A673 (cell line): ENCODE measurements around the gene POMP. TPM values are rescaled to one million over a fixed set of nuclear protein-coding genes. Genes with fewer than 3 reads are reported as not detected.

Source experiments
- BruUV-seq: library from RNA; stranded (reverse); fragments of 400-500 nt; replicated peaks from 2 replicates; lab custom pipeline; 2021; lab: Mats Ljungman, UMichigan
- CTCF ChIA-PET: fragments of 300-600 bp; sonication (Branson Sonifier 250); formaldehyde crosslinking; loops from one replicate; lab custom pipeline; 2022; ENCODE audit warnings: antibody characterized with exemption; lab: Charles Lee
- POLR2A ChIA-PET: fragments of 300-600 bp; sonication (Branson Sonifier 250); formaldehyde crosslinking; loops from one replicate; lab custom pipeline; 2022; ENCODE audit warnings: antibody characterized with exemption; ENCODE audit not compliant: low non-redundant PET; lab: Charles Lee
- DNase-seq: peaks from one replicate; pipeline ENCODE4 v3.0.0-alpha.2; 2015; ENCODE audit warnings: low spot score
- H3K27ac ChIP-seq: fragments of 200-600 bp; sonication (generic); 2 replicates; pipeline ENCODE4 v1.5.1; 2016; ENCODE audit warnings: mixed run types, low read depth, mild to moderate bottlenecking, mixed read lengths, antibody characterized with exemption, low read length; ENCODE audit not compliant: poor library complexity, severe bottlenecking
- H3K27me3 ChIP-seq: fragments of 200-600 bp; sonication (generic); replicated peaks from 2 replicates; pipeline ENCODE4 v1.6.1; 2017; ENCODE audit warnings: mixed run types, low read depth, mild to moderate bottlenecking, mixed read lengths, antibody characterized with exemption, low read length; ENCODE audit not compliant: insufficient read depth, poor library complexity
- H3K36me3 ChIP-seq: fragments of 200-600 bp; sonication (generic); 2 replicates; pipeline ENCODE4 v1.6.1; 2016; ENCODE audit warnings: mixed run types, mild to moderate bottlenecking, mixed read lengths, antibody characterized with exemption, low read length; ENCODE audit not compliant: insufficient read depth, poor library complexity, severe bottlenecking
- H3K4me1 ChIP-seq: fragments of 200-600 bp; sonication (generic); 2 replicates; pipeline ENCODE4 v1.6.1; 2017; ENCODE audit warnings: mixed run types, mild to moderate bottlenecking, mixed read lengths, antibody characterized with exemption, low read length; ENCODE audit not compliant: insufficient read depth, poor library complexity, severe bottlenecking
- H3K4me3 ChIP-seq: fragments of 200-600 bp; sonication (generic); 2 replicates; pipeline ENCODE4 v1.5.1; 2016; ENCODE audit warnings: low read depth, mixed run types, mild to moderate bottlenecking, mixed read lengths, low read length; ENCODE audit not compliant: poor library complexity, severe bottlenecking
- H3K9me3 ChIP-seq: fragments of 200-600 bp; sonication (generic); 2 replicates; pipeline ENCODE4 v1.6.1; 2016; ENCODE audit warnings: mixed run types, low read depth, mild to moderate bottlenecking, mixed read lengths, antibody characterized with exemption, low read length; ENCODE audit not compliant: poor library complexity, severe bottlenecking
- CTCF ChIP-seq: fragments of 300-800, 200-600 bp; sonication (generic); conservative IDR thresholded peaks from 2 replicates; pipeline ENCODE4 v1.5.1; 2017; ENCODE audit warnings: low read depth, mild to moderate bottlenecking, antibody characterized with exemption, low read length, moderate library complexity, mixed read lengths
- EZH2 ChIP-seq: fragments of 200-600 bp; sonication (generic); IDR thresholded peaks from 2 replicates; pipeline ENCODE4 v1.6.1; 2017; ENCODE audit warnings: borderline replicate concordance, low read depth, mild to moderate bottlenecking, mixed read lengths, antibody characterized with exemption, low read length; ENCODE audit not compliant: poor library complexity, severe bottlenecking
- intact Hi-C: fragments of 100-400 bp; cut with micrococcal nuclease; formaldehyde crosslinking; loops from one replicate; pipeline ENCODE4 v1.10.0; 2022; ENCODE audit not compliant: unreplicated experiment
- total RNA-seq: library from RNA; stranded (reverse); gene quantifications from 2 replicates; pipeline ENCODE4 v1.2.3, GENCODE V29; 2021

Gene POMP
- total RNA-seq, 1 experiment from 2014 or later, result 185 TPM

- H3K4me1 ChIP-seq, result no peaks in the 10 kb centered on the region
- H3K4me3 ChIP-seq, result no peak overlapping the region
- TF ChIP-seq EZH2 (no peak), CTCF (no peak)
- CTCF ChIA-PET, result no interaction called here
- no TSS peak for BruUV-seq
- intact Hi-C loops, result no loop called here
- H3K36me3 ChIP-seq, result no peaks in the 10 kb centered on the region
- H3K27ac ChIP-seq, result no peak overlapping the region
- POLR2A ChIA-PET, result interaction anchor here (0.5 kb wide), 1 partner anchor 25 kb away, joined by 4 read pairs; no protein-coding TSS in a partner anchor
- no peaks in the 10 kb centered on the region for H3K9me3 ChIP-seq
- no peaks in the 10 kb centered on the region for H3K27me3 ChIP-seq
- no peak for DNase-seq
Measured at GRCh38 chr13:28610996-28611395, 47.9 kb upstream of the POMP start.

GRCh38 chr13:28611654-28612131 lies 47.2 kb upstream of the POMP start:
- Histone ChIP-seq H3K4me3 (no peak overlapping the region), H3K9me3 (no peaks in the 10 kb centered on the region), H3K27me3 (no peaks in the 10 kb centered on the region), H3K27ac (no peak overlapping the region), H3K36me3 (no peaks in the 10 kb centered on the region), H3K4me1 (no peaks in the 10 kb centered on the region)
- DNase-seq, result peak; percentile 48
- ChIA-PET POLR2A (no interaction called here), CTCF (no interaction called here)
- intact Hi-C loops, result no loop called here
- BruUV-seq, result no TSS peak
- no peak for TF ChIP-seq CTCF
- no peak for TF ChIP-seq EZH2

GRCh38 chr13:28613562-28613961 lies 45.4 kb upstream of the POMP start:
- intact Hi-C loops, result no loop called here
- Histone ChIP-seq H3K9me3 (no peaks in the 10 kb centered on the region), H3K4me1 (no peaks in the 10 kb centered on the region), H3K4me3 (no peak overlapping the region), H3K36me3 (no peaks in the 10 kb centered on the region), H3K27ac (no peak overlapping the region), H3K27me3 (no peaks in the 10 kb centered on the region)
- no peak for DNase-seq
- no TSS peak for BruUV-seq
- ChIA-PET POLR2A (no interaction called here), CTCF (no interaction called here)
- no peak for TF ChIP-seq CTCF
- TF ChIP-seq EZH2, result no peak
